Measurements from ENCODE around the gene LMTK2.

LMTK2 gene

GRCh38 chr7:98256431-98256830 lies 149.8 kb downstream of the LMTK2 start:
- DNase-seq (ENCODE audit: low read depth in 3 of 3, low spot score in 1 of 3) = no peak

- DNase-seq (ENCODE audit: low read depth in 3 of 3, low spot score in 1 of 3) = no peak
These were observed 151.0 kb downstream of the LMTK2 start for GRCh38 chr7:98257701-98258100.

Data from stimulated activated CD4-positive, alpha-beta T cell treated with anti-CD3 and anti-CD28 coated beads, TNF-alpha, amount 100 ng/mL, for 1 hour (primary cell).